HG03558 (cell line): Measurements from ENCODE around the gene C1orf21.
"Not testable (repeated sequence)": the region's sequence is repeated elsewhere in the genome, so short reads cannot be mapped to it uniquely, and the experiment has no call there.

Source experiments
- ATAC-seq: cut with Tn5 transposase; IDR thresholded peaks from one replicate; pipeline ENCODE4 v1.9.1; 2021; ENCODE audit warnings: moderate number of reproducible peaks; ENCODE audit not compliant: unreplicated experiment; ENCODE audit errors: extremely low read depth

C1orf21 gene, protein sequence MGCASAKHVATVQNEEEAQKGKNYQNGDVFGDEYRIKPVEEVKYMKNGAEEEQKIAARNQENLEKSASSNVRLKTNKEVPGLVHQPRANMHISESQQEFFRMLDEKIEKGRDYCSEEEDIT

DNA sequence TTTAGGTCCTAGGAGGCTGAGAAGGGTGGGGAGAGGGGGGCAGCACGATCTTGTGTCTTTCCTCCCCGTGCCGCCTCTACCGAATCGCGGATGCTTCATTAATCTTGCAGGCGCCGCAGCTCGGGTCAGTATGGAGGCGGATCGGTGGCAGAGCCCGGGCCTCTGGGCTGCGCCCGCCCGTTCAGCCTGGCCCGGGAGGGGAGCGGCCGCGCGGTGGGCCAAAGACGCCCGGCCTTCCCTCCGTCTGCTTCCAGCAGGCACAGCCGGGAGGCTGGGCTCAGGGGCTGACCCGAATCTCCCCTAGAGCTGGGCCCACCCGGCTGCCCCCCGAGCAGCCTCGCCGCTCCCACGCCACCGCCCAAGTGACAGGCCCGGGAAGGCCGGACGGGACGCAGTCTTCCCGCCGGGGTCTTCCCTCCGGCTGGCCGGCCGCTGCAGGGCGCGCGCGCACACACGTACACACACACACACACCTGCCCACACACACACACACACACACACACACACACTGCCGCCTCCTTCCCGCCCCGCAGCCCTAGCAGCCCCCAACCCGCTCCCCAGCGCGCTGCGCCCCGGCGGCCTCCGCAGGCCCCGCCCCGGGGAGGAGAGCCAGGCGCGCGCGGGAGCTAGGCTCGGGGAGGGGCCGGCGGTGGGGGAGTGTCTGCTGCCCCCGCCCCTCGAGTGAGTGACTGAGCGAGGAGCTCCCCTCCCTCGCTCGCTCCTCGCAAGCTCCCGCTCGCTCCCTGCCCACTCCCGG is at the start of gene C1orf21:
C1orf21 (plus strand) TSS at position 718 of the 757 bp plus-strand sequence. CDS start 90,481 bp downstream, outside the sequence.
- peak; percentile 68 for ATAC-seq

- ATAC-seq = not testable (repeated sequence)
Measured at GRCh38 chr1:184337865-184338264, 49.0 kb upstream of the C1orf21 start.

- no peak for ATAC-seq
Measured at GRCh38 chr1:184340984-184341383, 45.8 kb upstream of the C1orf21 start.

DNA sequence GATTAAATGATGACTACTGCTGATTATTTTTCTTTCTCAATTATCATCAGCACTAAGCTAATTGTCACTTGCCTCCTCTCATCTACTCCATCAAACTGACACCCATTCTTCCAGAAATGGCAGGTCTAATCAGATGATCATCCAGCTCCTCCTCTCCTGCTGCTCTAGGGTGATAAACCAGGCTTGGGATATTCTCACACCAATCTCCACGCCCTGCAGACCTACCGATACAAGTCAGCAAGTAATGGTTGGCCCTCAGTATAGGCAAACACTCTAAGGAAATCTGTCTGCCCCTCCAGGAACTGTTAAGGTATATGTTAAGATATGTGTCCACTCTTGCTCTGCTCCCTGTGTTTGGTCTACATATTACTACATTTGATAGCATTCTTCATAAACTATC is 36.3 kb upstream of the C1orf21 start:
- ATAC-seq = no peak

DNA sequence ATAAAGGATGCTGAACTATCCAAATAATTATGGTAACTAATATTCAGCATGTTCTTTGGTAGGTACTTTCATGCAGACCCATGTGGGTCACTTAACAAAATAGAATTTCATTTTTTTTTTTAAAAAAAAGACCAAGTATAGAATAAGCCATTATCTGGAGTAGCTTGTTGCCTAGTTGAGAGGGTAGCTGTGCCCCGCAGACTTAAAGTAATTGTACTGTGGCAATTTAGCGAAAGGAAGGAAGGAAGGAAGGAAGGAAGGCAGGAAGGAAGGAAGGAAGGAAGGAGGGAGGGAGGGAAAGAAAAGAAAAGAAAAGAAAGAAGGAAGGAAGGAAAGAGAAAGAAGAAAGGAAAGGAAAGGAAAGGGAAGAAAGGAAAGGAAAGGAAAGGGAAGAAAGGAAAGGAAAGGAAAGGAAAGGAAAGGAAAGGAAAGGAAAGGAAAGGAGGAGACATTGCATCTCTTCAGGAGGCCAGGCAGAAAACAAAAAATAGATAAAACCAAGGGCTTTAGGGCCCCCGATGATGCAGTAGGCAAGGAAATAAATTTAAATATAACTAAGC is 35.3 kb upstream of the C1orf21 start:
- ATAC-seq = no peak

DNA sequence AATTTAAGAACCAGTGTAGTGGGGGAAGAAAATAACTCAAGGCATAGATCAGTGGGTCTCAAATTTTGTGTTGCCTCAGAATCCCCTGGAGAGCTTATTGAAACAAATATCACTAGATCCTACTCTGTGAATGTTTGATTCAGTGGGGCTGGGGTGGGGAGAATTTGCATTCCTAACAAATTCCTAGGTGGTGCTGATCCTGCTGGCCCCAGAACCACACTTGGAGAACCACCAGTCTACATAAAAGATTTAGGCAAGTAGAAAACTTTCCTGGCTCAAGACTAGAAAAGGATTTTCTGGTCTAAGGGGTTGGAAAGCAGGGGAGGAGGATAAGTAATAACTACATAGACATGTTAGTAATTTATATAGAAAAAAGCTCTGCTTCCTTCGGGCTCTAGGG is 34.1 kb upstream of the C1orf21 start:
- no peak for ATAC-seq

- no peak for ATAC-seq
Measured at GRCh38 chr1:184354719-184355118, 32.1 kb upstream of the C1orf21 start.

- no peak for ATAC-seq
Measured at GRCh38 chr1:184356891-184357290, 29.9 kb upstream of the C1orf21 start.

GRCh38 chr1:184358256-184358655 is 28.6 kb upstream of the C1orf21 start:
- ATAC-seq = no peak

DNA sequence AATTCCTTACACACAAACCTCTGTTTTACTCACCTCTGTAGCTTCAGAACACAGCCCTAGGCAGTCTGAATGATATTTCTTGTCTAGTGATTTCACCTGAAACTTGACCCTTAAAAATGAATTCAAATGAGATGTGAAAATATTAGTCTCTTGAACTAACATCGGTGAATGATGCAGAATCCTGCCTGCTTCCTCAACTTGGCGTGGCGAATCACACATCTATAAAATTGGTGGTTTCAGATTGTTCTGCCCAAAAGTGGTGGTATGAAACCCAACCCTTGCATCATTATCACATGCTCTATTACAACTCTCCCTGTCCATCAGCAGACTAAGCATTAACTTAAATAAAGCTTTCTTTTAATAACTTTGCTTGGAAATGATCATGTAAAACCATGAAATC is 26.9 kb upstream of the C1orf21 start:
- no peak for ATAC-seq

- no peak for ATAC-seq
Measured at GRCh38 chr1:184362876-184363275, 24.0 kb upstream of the C1orf21 start.

DNA sequence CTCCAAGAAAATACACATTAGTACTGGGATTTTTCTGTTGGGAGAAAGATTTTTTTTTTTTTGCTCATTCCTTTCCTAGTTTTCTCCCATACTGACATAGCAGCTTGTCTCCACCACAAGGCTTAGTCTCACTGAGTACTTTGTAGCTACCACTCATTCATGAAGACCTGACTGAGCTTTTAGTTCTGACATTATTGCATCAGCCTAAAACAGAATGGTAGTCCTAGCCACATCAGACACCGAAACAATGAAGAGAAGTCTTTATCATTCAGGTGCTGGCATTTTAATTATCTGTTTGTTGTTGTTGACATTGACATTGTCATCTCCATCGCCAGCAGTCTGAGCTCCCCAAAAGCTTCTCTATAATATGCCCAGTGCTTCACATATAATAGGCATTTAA is 21.1 kb upstream of the C1orf21 start:
- ATAC-seq = no peak

DNA sequence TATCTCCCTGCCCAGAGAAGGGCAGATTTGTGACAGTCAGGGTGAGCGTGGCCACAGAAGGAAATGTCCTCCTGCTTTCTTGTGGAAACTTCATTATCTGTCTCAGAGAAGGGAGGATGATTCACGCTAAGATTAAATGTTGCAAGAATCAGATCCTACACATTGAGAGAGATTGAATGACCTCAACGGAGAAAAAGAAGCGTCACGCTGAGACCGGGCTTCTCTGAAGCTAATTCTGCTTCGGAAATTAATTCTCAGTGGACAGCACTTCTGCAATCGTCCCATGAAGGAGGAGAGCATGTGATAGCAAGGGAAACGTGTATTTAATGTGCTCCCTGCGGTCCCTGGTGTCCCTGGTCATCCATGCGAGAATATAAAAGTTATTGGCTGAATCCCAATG is 19.8 kb upstream of the C1orf21 start:
- ATAC-seq = no peak

GRCh38 chr1:184367427-184368038 is 19.3 kb upstream of the C1orf21 start:
- no peak for ATAC-seq

DNA sequence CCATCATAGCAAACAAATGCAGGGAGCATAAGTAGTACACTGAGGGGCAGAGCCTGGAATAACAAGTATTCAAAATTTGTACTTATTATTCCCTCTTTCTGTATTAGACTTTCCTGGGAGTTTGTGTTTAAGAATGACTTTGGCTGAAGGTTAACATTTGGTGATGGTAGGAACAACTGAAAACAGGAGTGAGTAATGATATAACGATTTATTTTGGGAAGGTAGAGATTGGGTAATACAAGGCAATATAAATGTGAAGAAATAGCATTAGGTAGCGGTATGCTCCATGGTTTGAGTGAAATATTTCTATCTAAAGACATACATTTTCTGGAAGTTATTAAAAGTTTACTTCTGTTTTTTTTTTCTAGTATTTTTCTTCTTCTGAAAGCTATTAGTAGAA is 18.5 kb upstream of the C1orf21 start:
- ATAC-seq = no peak

DNA sequence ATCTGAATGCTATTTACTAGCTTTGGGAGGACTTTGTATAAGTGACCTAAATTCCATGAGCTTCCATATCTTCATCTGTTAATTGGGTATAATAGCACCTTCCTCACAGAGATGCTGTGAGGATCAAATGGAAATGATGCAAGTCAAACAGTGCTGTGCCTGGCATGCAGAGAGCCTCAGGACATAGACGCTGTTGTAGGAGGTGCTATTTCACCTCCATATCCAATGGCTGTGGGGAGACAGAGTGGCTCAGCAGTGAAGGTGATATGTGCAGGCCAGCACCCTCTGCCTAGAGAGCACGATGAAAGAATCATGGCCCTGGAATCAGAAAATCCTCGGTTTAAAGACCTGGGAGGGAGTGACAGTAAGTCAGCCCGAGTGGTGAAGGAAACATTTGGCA is 16.0 kb upstream of the C1orf21 start:
- no peak for ATAC-seq

DNA sequence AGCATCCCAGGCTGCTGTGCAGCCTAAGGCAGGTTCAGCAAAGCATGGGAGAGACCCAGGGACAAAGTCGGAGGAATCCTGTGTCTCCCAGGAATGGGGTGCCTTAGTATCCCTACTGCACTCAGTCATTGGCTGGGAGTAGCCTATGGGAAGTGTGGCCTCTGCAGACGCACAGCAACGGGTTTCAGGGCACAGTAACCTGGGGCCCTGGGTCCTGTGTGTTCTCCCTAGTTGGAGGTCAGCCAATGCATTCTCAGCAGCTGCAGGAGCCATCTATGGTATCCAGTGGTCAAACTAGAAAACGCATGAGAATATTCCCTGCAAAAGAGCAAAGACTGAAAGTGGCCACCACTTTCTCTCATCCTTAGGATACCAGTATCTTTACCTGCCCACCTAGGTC is 13.7 kb upstream of the C1orf21 start:
- ATAC-seq = no peak

DNA sequence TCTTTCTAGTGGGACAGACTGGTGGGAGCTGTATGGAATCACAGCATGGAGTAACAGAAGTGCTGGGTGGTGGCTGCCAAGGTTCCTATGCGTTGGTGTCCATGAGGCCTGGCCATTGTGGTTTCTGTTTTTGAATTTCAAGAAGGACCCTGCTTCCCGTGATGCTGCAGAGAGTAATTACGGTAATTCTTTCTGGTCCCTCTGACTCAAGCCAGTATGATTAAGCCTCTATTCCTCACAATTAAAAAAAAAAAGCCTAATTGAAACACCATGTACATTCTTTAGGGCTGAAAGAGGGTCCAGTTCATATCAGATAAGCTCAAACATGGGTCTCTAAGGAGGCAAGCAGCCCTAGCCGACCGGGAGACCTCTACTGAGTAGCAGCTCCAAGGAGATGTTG is 10.5 kb upstream of the C1orf21 start:
- ATAC-seq = no peak

GRCh38 chr1:184379111-184379752 is 7.6 kb upstream of the C1orf21 start:
- ATAC-seq = no peak

DNA sequence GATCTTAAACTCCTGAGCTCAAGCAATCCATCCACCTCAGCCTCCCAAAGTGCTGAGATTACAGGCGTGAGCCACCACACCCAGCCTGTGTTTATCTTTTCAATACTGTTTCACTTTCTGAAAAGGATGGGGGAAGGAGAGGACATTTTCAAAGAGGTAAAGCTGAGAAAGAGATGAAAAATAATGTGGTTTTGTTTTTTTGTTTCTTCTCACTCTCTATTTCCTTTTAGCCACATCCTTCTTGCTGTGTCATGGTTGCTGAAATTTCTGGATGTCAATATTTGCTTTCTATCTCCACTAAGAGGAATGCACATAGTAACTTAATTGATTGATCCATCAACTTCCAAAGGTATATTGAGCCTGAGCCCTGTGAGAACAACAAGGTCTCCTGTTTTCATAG is 6.4 kb upstream of the C1orf21 start:
- no peak for ATAC-seq

GRCh38 chr1:184383772-184384323 is 3.0 kb upstream of the C1orf21 start:
- ATAC-seq = no peak
